HFFc6 (cell line): ENCODE data around the gene ASTN2. TPM values are rescaled to one million over a fixed set of nuclear protein-coding genes. Genes with fewer than 3 reads are reported as not detected.

Source experiments
- DNase-seq: peaks from one replicate; pipeline ENCODE4 v3.0.0-alpha.2; 2018
- H3K27ac Mint-ChIP-seq: 2 replicates; pipeline ENCODE4 v1.8.0; 2020; ENCODE audit warnings: mild to moderate bottlenecking, mixed read lengths
- H3K27me3 Mint-ChIP-seq: 2 replicates; pipeline ENCODE4 v1.8.0; 2021; ENCODE audit warnings: mild to moderate bottlenecking, moderate library complexity, mixed read lengths; ENCODE audit not compliant: insufficient read depth
- H3K36me3 Mint-ChIP-seq: 2 replicates; pipeline ENCODE4 v1.8.0; 2021; ENCODE audit warnings: low read depth, mixed read lengths
- H3K4me1 Mint-ChIP-seq: 2 replicates; pipeline ENCODE4 v1.8.0; 2020; ENCODE audit warnings: low read depth, mixed read lengths
- H3K4me3 Mint-ChIP-seq: 2 replicates; pipeline ENCODE4 v1.8.0; 2020; ENCODE audit warnings: mild to moderate bottlenecking, moderate library complexity, mixed read lengths
- H3K9me3 Mint-ChIP-seq: 2 replicates; pipeline ENCODE4 v1.8.0; 2020; ENCODE audit warnings: mild to moderate bottlenecking, mixed read lengths
- total RNA-seq, 6 experiments: library from RNA; stranded (reverse); fragmentation: NEBNext Ultra II Directional; extraction: Animal tissue kit (Norgen Biotek cat#: 25700); gene quantifications; 2 replicates in 1 of 6; 3 replicates in 5 of 6; pipeline ENCODE4 v1.2.3, GENCODE V29; 2021
- TF ChIP-seq, protein P1 (sequence below): fragments of 200-600 bp; sonication (generic); IDR thresholded peaks from 2 replicates; pipeline ENCODE4 v1.5.0; 2021; ENCODE audit warnings: antibody characterized with exemption, mild to moderate bottlenecking

Gene ASTN2
- total RNA-seq, 6 experiments from 2014 or later, result 7.3 to 9.7 (median 8.3) TPM

DNA sequence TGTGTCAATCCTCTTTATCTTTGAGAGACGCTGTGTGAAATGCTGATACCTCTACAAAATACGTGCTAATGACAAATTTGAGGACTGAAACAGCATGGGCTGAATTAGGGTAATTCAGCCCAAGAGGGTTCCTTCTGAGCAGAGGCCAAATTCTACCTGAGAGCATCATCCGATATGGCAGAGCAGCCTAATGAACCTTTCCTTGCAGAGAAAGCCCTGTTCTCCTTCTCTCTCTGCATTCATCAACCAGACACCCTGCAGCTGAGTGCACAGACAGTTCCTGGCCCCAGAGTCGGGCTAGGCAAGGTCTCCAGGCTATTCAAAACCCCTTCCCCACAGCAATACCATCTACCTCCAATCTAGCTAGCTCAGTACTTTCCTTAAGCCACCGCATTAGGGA lies 649.8 kb downstream of the ASTN2 start:
- TF ChIP-seq, protein P1, sequence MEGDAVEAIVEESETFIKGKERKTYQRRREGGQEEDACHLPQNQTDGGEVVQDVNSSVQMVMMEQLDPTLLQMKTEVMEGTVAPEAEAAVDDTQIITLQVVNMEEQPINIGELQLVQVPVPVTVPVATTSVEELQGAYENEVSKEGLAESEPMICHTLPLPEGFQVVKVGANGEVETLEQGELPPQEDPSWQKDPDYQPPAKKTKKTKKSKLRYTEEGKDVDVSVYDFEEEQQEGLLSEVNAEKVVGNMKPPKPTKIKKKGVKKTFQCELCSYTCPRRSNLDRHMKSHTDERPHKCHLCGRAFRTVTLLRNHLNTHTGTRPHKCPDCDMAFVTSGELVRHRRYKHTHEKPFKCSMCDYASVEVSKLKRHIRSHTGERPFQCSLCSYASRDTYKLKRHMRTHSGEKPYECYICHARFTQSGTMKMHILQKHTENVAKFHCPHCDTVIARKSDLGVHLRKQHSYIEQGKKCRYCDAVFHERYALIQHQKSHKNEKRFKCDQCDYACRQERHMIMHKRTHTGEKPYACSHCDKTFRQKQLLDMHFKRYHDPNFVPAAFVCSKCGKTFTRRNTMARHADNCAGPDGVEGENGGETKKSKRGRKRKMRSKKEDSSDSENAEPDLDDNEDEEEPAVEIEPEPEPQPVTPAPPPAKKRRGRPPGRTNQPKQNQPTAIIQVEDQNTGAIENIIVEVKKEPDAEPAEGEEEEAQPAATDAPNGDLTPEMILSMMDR, result no peak
- H3K9me3 Mint-ChIP-seq, result no peaks in the 10 kb centered on the region
- peaks cover 5% of the 10 kb centered on the region; the same call in 1 of the 2 replicates for H3K27me3 Mint-ChIP-seq
- no peak overlapping the region for H3K4me3 Mint-ChIP-seq
- no peak overlapping the region for H3K27ac Mint-ChIP-seq
- no peak for DNase-seq
- no peaks in the 10 kb centered on the region for H3K36me3 Mint-ChIP-seq
- H3K4me1 Mint-ChIP-seq, result no peaks in the 10 kb centered on the region

DNA sequence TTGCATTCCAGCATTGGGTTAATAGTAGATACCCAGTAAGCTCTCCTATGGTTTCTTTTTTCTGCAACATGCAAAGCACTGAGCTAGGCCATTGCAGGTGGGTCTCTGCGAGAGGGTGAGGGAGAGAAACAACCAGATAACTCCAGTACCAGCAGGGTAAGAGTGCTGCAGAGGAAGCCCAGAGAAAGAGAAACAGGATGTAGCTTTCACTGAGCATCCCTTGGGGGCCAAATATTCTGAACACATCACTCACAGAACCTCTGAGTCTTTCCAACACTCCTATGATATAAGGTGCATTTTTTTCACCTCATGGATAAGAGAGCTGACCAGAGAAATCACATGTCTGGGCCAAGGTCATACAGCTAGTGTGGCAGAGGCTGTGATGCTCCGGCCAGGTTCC lies 651.1 kb downstream of the ASTN2 start:
- peaks cover 7% of the 10 kb centered on the region; the same call in 1 of the 2 replicates for H3K27me3 Mint-ChIP-seq
- DNase-seq, result no peak
- no peak overlapping the region for H3K27ac Mint-ChIP-seq
- no peaks in the 10 kb centered on the region for H3K4me1 Mint-ChIP-seq
- no peaks in the 10 kb centered on the region for H3K9me3 Mint-ChIP-seq
- H3K4me3 Mint-ChIP-seq, result no peak overlapping the region
- TF ChIP-seq, protein P1, result no peak
- H3K36me3 Mint-ChIP-seq, result no peaks in the 10 kb centered on the region

DNA sequence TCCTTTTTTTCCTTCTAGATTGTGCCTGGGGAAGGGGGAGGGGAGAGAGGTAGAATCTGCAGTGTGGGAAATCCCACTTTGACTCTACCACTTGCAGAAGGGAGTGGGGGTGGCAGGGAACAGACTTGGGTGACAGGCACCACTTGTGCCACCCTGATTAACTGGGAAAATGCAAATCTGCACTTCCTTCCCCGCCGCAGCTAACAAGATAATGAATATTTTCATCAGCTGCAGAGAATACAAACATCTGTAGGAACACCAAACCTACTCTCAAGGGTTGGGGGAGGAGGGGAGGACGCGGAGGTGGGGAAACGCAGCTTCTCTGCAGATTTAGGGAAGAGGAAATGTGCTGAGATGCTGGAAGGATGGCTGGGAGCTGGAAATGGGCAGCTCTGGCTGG lies 654.2 kb downstream of the ASTN2 start:
- Mint-ChIP-seq H3K4me1 (no peaks in the 10 kb centered on the region), H3K27me3 (peaks cover 10% of the 10 kb centered on the region; the same call in 1 of the 2 replicates), H3K27ac (no peak overlapping the region), H3K36me3 (no peaks in the 10 kb centered on the region), H3K4me3 (no peak overlapping the region), H3K9me3 (no peaks in the 10 kb centered on the region)
- no peak for DNase-seq
- TF ChIP-seq, protein P1, result no peak

DNA sequence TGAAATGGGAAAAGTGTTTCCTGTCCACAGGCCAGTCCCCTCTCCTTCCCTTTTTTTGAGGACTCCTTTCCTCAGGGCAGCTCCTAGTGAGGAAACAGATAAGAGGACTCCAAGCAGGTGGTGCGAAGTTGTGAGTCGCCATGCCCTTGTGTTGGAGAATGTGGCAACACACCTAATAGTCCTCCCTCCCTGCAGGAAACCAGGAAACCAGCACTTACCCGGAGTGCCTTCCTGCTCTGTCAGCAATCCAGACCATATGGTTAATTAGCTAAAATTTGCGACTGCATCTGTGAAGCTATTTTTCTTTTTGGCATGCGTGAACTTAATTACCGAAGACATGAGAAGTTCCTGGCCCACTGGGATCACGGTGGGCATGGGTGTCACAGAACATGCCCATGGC lies 657.8 kb downstream of the ASTN2 start:
- TF ChIP-seq, protein P1, result no peak
- H3K27me3 Mint-ChIP-seq, result peaks cover 7% of the 10 kb centered on the region
- no peak overlapping the region for H3K27ac Mint-ChIP-seq
- H3K4me3 Mint-ChIP-seq, result no peak overlapping the region
- no peaks in the 10 kb centered on the region for H3K9me3 Mint-ChIP-seq
- no peaks in the 10 kb centered on the region for H3K36me3 Mint-ChIP-seq
- DNase-seq, result no peak
- no peaks in the 10 kb centered on the region for H3K4me1 Mint-ChIP-seq

DNA sequence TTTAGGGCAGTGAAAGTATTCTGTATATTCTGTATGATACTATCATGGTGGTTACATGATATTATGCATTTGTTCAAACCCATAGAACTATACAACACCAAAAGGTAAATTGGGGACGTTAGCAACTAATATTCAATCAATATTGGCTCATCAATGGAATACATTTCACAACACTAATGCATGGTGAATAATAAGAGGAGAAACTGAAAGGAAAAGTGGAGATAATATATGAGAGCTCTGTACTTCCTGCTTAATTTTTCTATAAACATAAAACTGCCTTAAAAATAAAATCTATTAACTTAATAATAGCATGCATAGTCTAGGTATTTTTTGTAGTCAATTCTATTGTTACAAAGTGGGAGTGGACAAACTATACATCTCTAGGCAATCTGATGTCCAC lies 661.5 kb downstream of the ASTN2 start:
- Mint-ChIP-seq H3K27ac (no peak overlapping the region), H3K27me3 (peaks cover 6% of the 10 kb centered on the region), H3K36me3 (no peaks in the 10 kb centered on the region), H3K9me3 (no peaks in the 10 kb centered on the region), H3K4me1 (no peaks in the 10 kb centered on the region), H3K4me3 (no peak overlapping the region)
- TF ChIP-seq, protein P1, result no peak
- no peak for DNase-seq

DNA sequence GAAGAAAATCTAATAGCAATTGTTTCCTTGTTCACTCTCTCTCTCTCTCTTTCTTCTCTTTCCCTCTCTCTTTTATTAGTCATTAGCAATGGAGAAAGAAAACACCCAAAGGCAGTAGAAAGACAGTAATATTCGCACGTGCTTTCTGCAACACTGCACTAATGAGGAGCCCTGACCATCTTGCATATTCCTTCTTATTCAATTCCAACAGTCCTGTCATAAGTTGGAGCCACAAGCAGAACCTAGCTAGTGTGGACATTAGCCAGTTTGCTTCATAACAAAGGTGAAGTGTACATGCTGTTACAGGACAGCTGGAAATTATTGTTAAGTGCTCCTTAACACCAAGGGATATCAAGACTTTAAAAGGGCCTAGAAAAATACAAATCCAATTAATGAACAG lies 664.3 kb downstream of the ASTN2 start:
- Mint-ChIP-seq H3K4me1 (no peaks in the 10 kb centered on the region), H3K36me3 (no peaks in the 10 kb centered on the region), H3K4me3 (no peak overlapping the region), H3K27me3 (peaks cover 3% of the 10 kb centered on the region), H3K27ac (no peak overlapping the region), H3K9me3 (no peaks in the 10 kb centered on the region)
- DNase-seq, result no peak
- TF ChIP-seq, protein P1, result no peak
